TTC549 (cell line): Measurements from ENCODE around the gene ATP6V0C.
"Not testable (repeated sequence)": the region's sequence is repeated elsewhere in the genome, so short reads cannot be mapped to it uniquely, and the experiment has no call there.

Experiments
- FAIRE-seq: peaks from 2 replicates; lab custom pipeline; 2012; peaks lifted over from hg19 to GRCh38; lab: Jason Lieb, UNC

Gene ATP6V0C

GRCh38 chr16:2529961-2530628 is 16.3 kb downstream of the ATP6V0C start:
- no peak for FAIRE-seq

GRCh38 chr16:2530629-2531318 is 17.0 kb downstream of the ATP6V0C start:
- no peak for FAIRE-seq

- no peak for FAIRE-seq
Observed at GRCh38 chr16:2531371-2531695, 17.6 kb downstream of the ATP6V0C start, which contains the start of gene CEMP1. Gene CEMP1, minus strand, starts transcription at chr16:2531408. Its CDS starts 335 bp downstream, at chr16:2531073.

GRCh38 chr16:2531696-2532493 is 18.1 kb downstream of the ATP6V0C start:
- peak; percentile 71 for FAIRE-seq

GRCh38 chr16:2532494-2533141 is 18.9 kb downstream of the ATP6V0C start:
- FAIRE-seq: no peak

- not testable (repeated sequence) for FAIRE-seq
Observed at GRCh38 chr16:2533142-2533755, 19.5 kb downstream of the ATP6V0C start.

- no peak for FAIRE-seq
Observed at GRCh38 chr16:2533912-2534311, 20.2 kb downstream of the ATP6V0C start.

GRCh38 chr16:2534335-2534734 is 20.6 kb downstream of the ATP6V0C start:
- FAIRE-seq: not testable (repeated sequence)

GRCh38 chr16:2535625-2536013 is 21.9 kb downstream of the ATP6V0C start:
- FAIRE-seq: no peak

- FAIRE-seq: no peak
Observed at GRCh38 chr16:2537451-2538379, 24.0 kb downstream of the ATP6V0C start, which contains the start of gene PDPK1. Gene PDPK1, plus strand, starts transcription at chr16:2538021. Its CDS starts 92 bp downstream, at chr16:2538113.

GRCh38 chr16:2539192-2539844 is 25.6 kb downstream of the ATP6V0C start:
- FAIRE-seq: not testable (repeated sequence)

- FAIRE-seq: not testable (repeated sequence)
Observed at GRCh38 chr16:2539845-2540458, 26.2 kb downstream of the ATP6V0C start.

- not testable (repeated sequence) for FAIRE-seq
Observed at GRCh38 chr16:2540912-2541311, 27.2 kb downstream of the ATP6V0C start.

GRCh38 chr16:2541409-2541808 is 27.7 kb downstream of the ATP6V0C start:
- FAIRE-seq: not testable (repeated sequence)

GRCh38 chr16:2543771-2544170 is 30.0 kb downstream of the ATP6V0C start:
- not testable (repeated sequence) for FAIRE-seq

GRCh38 chr16:2550283-2550878 is 36.6 kb downstream of the ATP6V0C start:
- FAIRE-seq: not testable (repeated sequence)

GRCh38 chr16:2551420-2551889 is 37.7 kb downstream of the ATP6V0C start:
- not testable (repeated sequence) for FAIRE-seq

GRCh38 chr16:2554709-2555425 is 41.1 kb downstream of the ATP6V0C start:
- not testable (repeated sequence) for FAIRE-seq
